Kasumi-1 (cell line): ENCODE measurements around the gene NKX2-2.

Experiments used
- DNase-seq, 2 experiments: peaks; one replicate each; lab custom pipeline; 2025; lab: John Stamatoyannopoulos, UW

The NKX2-2 gene

GRCh38 chr20:21521596-21522480 is 8.0 kb upstream of the NKX2-2 start:
- no peak for DNase-seq

DNA sequence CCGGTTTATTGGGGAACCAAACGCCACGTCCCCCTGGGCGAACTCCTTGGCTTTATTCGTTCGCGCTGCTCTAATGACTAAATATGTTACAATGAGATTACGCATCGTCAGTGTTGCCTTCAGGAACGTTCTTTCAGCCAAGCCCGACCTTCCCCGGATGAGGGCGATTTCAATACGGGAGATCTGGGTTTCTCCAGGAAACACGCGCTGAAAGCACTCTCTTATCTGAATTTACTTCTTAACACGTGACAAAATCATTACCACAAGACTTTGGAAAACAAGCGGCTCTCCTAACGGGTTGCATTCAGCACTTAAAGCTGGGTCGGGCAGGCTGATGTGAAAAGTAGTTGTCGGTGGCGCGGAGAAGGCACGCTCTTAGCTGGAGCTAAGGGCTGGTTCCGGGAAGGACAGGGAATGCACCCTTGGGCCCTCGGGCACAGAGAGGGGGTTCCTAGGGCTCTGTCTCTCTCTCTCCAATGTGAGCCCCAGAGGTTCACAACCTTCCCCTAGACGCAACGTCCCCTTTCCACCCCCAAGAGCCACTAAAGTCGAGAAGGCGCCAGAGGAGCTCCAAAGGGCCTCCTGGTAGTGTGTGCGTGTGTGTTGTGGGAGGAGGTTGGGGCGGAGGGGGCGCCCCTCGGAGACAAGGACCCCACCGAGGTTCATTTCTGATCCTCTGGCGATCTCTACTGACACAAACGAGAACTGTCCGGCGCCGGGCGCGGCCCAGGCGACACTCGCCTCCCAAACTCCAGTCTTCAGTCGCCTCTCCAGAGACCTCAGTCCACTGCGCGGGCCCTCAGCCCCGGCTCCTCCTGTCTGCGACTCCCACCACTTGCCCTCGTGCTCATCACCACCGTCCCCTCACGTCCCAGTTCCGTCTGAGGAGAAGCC is 7.1 kb upstream of the NKX2-2 start:
- no peak for DNase-seq

DNA sequence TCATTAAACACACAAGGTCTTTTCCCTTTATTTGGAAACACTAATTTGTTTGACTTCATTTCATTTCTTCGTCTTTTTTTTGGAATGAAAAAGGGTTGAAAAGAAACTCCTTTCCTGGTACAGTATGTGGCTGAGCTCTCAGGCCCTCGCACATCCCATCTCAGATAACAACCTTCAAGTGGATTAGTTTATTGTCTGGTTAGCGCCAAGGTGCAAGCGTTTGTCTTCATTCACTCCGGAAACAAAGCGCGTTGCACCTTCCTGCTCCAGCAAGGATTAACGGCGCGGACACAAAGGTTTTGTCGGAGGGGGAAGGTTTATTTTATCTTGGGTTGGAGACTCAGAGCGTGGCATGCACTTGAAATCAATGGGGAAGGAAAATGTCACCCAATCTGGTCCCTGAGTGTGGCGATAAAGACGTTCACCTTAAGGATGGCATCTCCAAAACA is 5.3 kb upstream of the NKX2-2 start:
- DNase-seq, result no peak

GRCh38 chr20:21518292-21518991 is 4.6 kb upstream of the NKX2-2 start:
- no peak for DNase-seq

- no peak for DNase-seq
Observed at GRCh38 chr20:21517566-21518277, 3.9 kb upstream of the NKX2-2 start.

DNA sequence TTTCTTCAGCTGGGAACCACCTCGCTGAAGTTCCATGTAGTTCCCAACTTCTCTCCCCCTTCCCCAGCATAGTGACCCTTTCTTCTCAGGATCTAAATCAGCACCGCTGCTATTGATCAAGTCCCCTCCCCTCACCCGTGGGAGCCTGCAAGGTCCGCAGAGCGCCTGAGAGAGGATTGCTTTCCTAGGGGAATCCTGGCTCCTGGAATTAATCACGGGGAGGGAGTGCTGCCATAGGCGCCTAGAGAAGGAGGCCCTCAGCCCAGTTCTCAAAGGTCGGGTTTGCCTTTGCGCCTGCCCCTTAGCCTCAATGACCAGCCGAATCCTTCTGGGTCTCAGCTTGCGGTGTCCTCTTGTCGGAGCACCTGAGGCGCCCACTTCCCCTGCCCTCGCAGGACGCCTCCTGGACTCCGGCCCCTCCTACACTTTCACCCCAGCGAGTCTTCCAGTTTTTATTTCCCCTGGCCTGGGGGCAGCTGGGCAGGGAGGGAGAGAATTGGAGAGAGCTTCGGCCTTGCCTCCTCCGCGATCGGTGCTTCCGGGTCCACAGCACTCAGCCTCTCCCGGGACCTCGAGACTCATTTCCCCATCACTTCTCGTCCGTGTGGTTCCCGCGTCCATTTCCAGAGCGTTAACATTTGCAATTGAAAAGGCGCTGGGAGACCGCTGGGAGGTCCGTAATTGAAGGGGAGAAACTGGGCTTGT is 3.1 kb upstream of the NKX2-2 start:
- no peak for DNase-seq

DNA sequence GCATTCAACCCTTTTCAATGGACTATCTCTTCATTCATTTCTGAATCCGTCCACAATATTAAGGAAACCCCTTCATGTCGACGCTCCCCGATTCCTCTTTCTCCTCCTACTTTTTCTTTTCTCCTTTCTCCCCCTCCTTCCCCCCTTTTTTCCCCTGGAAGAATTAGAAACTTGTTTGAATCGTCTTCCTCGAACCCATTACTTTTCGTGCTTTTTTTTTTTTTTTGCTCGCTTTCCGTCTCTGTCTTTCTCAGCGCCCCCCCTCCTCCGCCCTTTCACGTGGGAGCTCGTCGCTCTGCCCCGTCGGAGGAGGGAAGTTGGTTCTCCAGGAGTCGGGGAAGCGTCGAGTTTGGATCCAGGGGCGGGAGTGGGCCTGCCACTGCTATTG is 2.3 kb upstream of the NKX2-2 start:
- DNase-seq, result no peak

DNA sequence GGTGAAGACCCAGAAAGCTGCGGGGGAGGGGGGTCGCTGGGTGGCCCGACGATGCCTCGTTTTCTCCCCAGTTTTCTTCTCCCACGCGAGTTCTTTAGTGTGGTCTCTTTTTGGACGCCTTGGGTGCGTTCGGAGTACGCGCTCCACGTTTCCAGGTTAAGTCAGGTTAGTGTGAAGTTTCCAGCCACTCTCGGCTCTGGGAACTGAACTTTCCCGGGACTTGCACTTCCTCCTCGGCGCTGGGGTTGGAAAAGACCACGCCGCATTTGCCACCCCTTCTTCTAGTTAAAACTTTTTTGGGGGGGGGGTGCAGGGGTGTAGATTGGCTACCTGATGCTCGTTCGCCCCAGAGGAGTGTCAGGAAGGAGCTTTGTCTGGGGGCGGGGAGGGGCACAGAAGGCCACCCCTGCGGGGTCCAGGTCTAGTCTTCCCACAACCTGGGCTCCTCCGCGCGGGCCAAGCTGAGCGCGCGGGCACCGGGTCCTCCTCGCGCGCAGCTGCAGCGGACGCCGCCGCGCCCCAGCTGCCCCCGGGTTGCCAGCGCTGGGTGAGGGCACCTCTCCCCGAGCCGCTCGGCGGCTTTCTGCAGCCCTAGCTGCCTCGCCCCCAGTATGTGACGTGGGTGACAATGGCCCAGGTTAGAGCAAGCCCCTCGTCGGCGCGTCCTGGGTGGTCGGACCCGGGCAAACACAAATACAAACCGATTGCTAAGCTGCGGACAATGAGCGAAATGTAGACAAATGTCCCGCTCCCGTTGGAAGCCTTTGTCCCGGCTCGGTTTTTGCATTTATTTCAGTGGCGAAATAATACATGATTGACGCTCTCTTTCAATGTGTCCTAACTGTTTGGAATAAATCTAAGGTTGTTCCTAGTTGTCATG is 1.7 kb upstream of the NKX2-2 start:
- no peak for DNase-seq

DNA sequence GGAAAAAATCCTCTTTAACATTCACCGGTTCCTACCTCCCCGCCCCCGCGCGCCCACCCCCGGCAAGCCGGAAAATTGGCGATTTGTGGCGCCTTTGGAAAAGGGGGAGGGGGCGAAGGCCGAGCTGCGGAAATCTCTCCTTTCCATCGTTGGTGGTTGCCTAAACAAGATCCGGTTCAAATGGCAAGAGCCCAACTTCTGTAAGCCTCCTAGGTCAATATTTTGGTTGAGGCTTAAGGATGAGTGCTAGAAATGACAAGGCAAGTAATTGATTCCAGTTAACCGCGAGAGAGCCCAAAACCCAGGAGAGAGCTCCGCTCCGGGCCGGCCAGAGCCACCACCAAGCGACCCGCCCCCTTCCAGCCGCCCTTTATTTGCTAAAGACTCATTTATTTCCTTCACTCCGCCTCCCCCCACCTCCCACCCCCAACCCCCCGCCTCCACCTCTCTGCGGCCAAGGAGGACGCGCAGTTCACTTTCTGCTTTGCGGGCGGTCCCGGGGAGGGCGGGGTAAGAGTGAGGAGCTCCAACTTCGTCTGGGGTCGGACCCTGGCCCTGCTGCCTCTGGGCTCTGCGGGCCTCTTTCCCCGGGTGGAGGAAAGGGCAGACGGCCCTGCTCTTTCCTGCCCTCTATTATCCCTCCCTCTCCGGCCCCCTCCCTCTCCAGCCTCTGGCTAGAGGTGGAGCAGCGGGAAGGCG is 838 bp upstream of the NKX2-2 start:
- no peak for DNase-seq

- no peak for DNase-seq
Observed at GRCh38 chr20:21513181-21513663, 642 bp downstream of the NKX2-2 start.

DNA sequence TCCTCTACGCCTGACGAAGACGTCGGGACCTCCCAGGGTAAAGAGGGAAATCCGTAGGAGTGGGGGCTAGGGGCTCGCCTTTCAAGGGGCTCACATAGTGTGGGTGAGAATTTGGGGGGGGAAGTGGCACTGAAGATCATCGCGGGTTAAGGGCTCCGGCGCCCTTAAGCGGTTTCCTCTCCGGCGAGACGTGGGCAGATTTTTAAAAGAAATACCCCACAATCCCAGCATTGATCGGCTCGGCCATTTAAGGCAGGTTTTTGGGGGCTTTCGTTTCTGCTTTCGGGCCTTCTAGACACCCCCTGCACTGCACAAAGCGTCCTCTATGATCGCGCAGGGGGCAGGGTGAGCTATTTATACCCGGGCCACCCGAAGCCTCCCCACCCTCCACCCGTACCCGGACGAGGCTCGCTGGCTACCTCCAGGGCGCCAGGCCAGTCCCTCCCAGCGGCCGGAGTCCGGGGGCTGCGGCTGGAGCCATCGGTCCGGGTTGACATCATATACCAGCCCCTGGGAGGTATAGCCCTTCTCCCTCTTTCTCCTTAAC is 1.2 kb downstream of the NKX2-2 start:
- no peak for DNase-seq

GRCh38 chr20:21511850-21512633 is 1.8 kb downstream of the NKX2-2 start:
- no peak for DNase-seq

DNA sequence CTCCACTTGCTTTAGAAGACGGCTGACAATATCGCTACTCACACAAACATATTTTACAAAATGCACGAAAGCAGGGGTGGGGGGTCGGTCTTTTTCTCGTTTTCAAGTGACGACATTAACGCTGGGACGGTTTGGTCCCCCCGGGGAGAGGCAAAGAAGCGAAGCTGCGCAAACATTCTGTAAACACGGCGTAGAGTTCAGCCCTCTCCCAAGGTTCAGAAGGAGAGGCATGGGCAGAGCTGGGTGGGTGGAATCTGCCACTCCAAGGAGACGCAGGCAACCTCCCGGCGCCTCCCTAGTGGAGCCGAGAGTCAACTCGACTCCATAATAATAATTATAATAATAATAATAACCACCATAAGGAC is 2.4 kb downstream of the NKX2-2 start:
- no peak for DNase-seq

GRCh38 chr20:21510414-21511384 is 3.2 kb downstream of the NKX2-2 start:
- no peak for DNase-seq

DNA sequence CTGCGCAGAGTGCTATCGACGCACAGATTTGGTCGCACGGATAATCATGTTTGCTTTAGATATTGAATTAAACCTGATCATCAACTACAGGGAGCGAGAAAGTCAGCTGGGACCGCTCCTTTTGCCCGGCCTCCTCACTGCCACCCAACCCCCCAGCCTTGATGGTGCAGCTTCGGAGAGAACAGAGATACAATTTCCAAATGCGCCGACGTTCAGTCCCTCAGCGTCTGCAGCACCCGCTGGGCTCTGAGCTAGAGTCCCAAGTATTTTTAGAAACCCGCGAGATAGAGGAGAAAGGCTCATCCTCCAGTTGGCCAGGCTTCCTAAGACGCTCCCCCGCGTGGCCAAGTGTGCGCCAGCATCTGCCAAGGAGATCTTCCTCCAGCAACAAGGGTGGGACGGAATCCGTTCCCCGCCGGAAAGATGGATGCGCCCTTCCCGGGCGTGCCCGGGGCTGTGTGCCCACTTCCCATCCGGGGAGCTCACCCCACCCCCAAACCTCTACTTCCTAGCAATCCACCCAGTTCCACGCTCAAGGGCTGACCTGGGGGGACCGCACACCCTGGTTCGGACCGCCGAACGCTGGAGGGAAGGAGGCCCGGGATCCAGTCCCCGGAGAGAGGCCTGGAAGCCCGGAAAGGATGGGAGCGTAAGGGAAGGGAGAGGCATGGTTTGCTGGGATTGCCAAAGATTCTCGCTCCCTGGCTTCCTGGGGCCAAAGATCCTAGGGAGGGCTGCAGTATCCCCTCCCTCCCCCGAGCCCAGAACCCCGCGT is 4.1 kb downstream of the NKX2-2 start:
- DNase-seq, result no peak

DNA sequence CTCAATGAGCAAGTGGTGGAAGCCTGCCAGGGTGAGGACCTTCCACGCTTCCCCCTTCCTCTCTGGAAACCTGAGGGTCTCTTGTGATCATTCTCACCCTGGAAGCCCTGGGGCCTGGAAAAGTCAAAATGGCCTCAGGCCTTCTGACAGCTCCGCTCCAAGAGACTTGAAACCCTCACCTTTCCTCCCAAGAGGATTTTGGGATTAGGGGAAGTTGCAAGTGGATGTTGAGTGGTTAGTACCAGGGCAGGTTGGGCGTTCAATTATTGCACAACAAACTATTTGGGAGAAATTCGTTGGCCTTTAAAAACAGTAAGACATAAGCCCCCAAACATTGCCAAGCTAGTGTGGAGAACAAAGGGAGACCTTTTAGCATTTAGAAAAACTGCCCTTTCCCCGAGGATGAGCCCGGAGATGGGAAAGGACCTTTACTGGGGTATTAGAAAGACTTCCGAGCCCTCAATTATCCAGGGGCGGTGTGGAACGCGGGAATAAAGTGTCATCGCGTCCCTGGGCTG is 4.7 kb downstream of the NKX2-2 start:
- DNase-seq, result no peak
